HEK293 (cell line): Measurements from ENCODE around the gene NSMCE4A.

ENCODE experiments used
- CTCF ChIA-PET: fragments of 350-600 bp; formaldehyde crosslinking; extraction: SDS; loops from one replicate; lab custom pipeline; 2021; ENCODE audit warnings: antibody characterized with exemption; lab: Yijun Ruan, JAX
- POLR2A ChIA-PET: fragments of 300-600 bp; formaldehyde crosslinking; extraction: SDS; loops from one replicate; lab custom pipeline; 2020; ENCODE audit warnings: antibody characterized with exemption, inconsistent platforms; lab: Yijun Ruan, JAX
- H3K27ac ChIP-seq: fragments of 200-500 bp; sonication (Bioruptor generic); 2 replicates; pipeline ENCODE4 v1.5.1; 2014; ENCODE audit warnings: low read depth, low read length, control low read depth, inconsistent platforms; ENCODE audit errors: extremely low read depth
- H3K36me3 ChIP-seq, 2 experiments: fragments of 200-500 bp in 1 of 2; sonication (Bioruptor generic) in 1 of 2; 1 replicate in 1 of 2; 2 replicates in 1 of 2; pipeline ENCODE4 v1.5.1; 2014 to 2017; ENCODE audit warnings: inconsistent platforms in 2 of 2, low read length in 2 of 2; ENCODE audit not compliant: control insufficient read depth in 2 of 2, insufficient read depth in 1 of 2
- H3K4me1 ChIP-seq: fragments of 200-500 bp; sonication (Bioruptor generic); 2 replicates; pipeline ENCODE4 v1.5.1; 2014; ENCODE audit warnings: mild to moderate bottlenecking, low read length, inconsistent platforms; ENCODE audit not compliant: control insufficient read depth, insufficient read depth
- H3K4me3 ChIP-seq: 2 replicates; pipeline ENCODE4 v1.5.1; 2011; ENCODE audit warnings: low read depth, mild to moderate bottlenecking, control low read depth, low read length, moderate library complexity
- H3K9me3 ChIP-seq: fragments of 200-500 bp; sonication (Bioruptor generic); 2 replicates; pipeline ENCODE4 v1.5.1; 2014; ENCODE audit warnings: low read depth, low read length, inconsistent platforms; ENCODE audit not compliant: control insufficient read depth, insufficient read depth
- GLI4 ChIP-seq: fragments of 450-650 bp; formaldehyde crosslinking; IDR thresholded peaks from 2 replicates; pipeline ENCODE4 v1.5.1; 2016; ENCODE audit warnings: missing biosample characterization, missing genetic modification characterization
- GLIS1 ChIP-seq: fragments of 450-650 bp; formaldehyde crosslinking; IDR thresholded peaks from 2 replicates; pipeline ENCODE4 v1.5.1; 2016; ENCODE audit warnings: missing biosample characterization, missing genetic modification characterization
- GLIS2 ChIP-seq: fragments of 450-650 bp; formaldehyde crosslinking; IDR thresholded peaks from 2 replicates; pipeline ENCODE4 v1.5.1; 2016; ENCODE audit warnings: missing biosample characterization, missing genetic modification characterization
- MZF1 ChIP-seq: fragments of 450-650 bp; formaldehyde crosslinking; IDR thresholded peaks from 2 replicates; pipeline ENCODE4 v1.5.1; 2017; ENCODE audit warnings: missing biosample characterization, missing genetic modification characterization, borderline replicate concordance
- OVOL3 ChIP-seq: fragments of 450-650 bp; formaldehyde crosslinking; IDR thresholded peaks from 2 replicates; pipeline ENCODE4 v1.5.1; 2016; ENCODE audit warnings: missing biosample characterization, missing genetic modification characterization
- PRDM2 ChIP-seq: fragments of 450-650 bp; formaldehyde crosslinking; IDR thresholded peaks from 2 replicates; pipeline ENCODE4 v1.5.1; 2016; ENCODE audit warnings: missing biosample characterization, missing genetic modification characterization, borderline replicate concordance
- SCRT1 ChIP-seq: fragments of 450-650 bp; formaldehyde crosslinking; IDR thresholded peaks from 2 replicates; pipeline ENCODE4 v1.5.1; 2016; ENCODE audit warnings: missing biosample characterization, missing genetic modification characterization, borderline replicate concordance
- SP3 ChIP-seq: fragments of 450-650 bp; formaldehyde crosslinking; IDR thresholded peaks from 2 replicates; pipeline ENCODE4 v1.5.1; 2016; ENCODE audit warnings: missing biosample characterization, missing genetic modification characterization
- SP7 ChIP-seq: fragments of 450-650 bp; formaldehyde crosslinking; IDR thresholded peaks from 2 replicates; pipeline ENCODE4 v1.5.1; 2016; ENCODE audit warnings: missing biosample characterization, missing genetic modification characterization
- ZBTB17 ChIP-seq: fragments of 450-650 bp; formaldehyde crosslinking; IDR thresholded peaks from 2 replicates; pipeline ENCODE4 v1.5.1; 2016; ENCODE audit warnings: missing biosample characterization, missing genetic modification characterization
- ZBTB6 ChIP-seq: fragments of 450-650 bp; formaldehyde crosslinking; IDR thresholded peaks from 2 replicates; pipeline ENCODE4 v1.5.1; 2017; ENCODE audit warnings: missing biosample characterization, missing genetic modification characterization
- ZFHX2 ChIP-seq: fragments of 450-650 bp; formaldehyde crosslinking; conservative IDR thresholded peaks from 2 replicates; pipeline ENCODE4 v1.5.1; 2016; ENCODE audit warnings: missing biosample characterization, missing genetic modification characterization
- ZNF324 ChIP-seq: fragments of 450-650 bp; formaldehyde crosslinking; IDR thresholded peaks from 2 replicates; pipeline ENCODE4 v1.5.1; 2016; ENCODE audit warnings: missing biosample characterization, missing genetic modification characterization
- ZNF335 ChIP-seq: fragments of 450-650 bp; formaldehyde crosslinking; conservative IDR thresholded peaks from 2 replicates; pipeline ENCODE4 v1.5.1; 2016; ENCODE audit warnings: missing biosample characterization, missing genetic modification characterization
- ZNF366 ChIP-seq: fragments of 450-650 bp; formaldehyde crosslinking; conservative IDR thresholded peaks from 2 replicates; pipeline ENCODE4 v1.5.1; 2016; ENCODE audit warnings: missing biosample characterization, missing genetic modification characterization
- ZNF416 ChIP-seq: fragments of 450-650 bp; formaldehyde crosslinking; IDR thresholded peaks from 2 replicates; pipeline ENCODE4 v1.5.1; 2016; ENCODE audit warnings: missing biosample characterization, missing genetic modification characterization
- ZNF501 ChIP-seq: fragments of 450-650 bp; formaldehyde crosslinking; IDR thresholded peaks from 2 replicates; pipeline ENCODE4 v1.5.1; 2016; ENCODE audit warnings: missing biosample characterization, missing genetic modification characterization
- ZNF510 ChIP-seq: fragments of 450-650 bp; formaldehyde crosslinking; IDR thresholded peaks from 2 replicates; pipeline ENCODE4 v1.5.1; 2018; ENCODE audit warnings: mild to moderate bottlenecking, missing genetic modification characterization, missing biosample characterization; ENCODE audit not compliant: insufficient replicate concordance
- ZNF513 ChIP-seq: fragments of 450-650 bp; IDR thresholded peaks from 2 replicates; pipeline ENCODE4 v1.5.1; 2018; ENCODE audit warnings: missing biosample characterization, missing genetic modification characterization
- ZNF529 ChIP-seq: fragments of 450-650 bp; formaldehyde crosslinking; IDR thresholded peaks from 2 replicates; pipeline ENCODE4 v1.5.1; 2017; ENCODE audit warnings: missing genetic modification characterization, missing biosample characterization; ENCODE audit not compliant: insufficient replicate concordance
- ZNF555 ChIP-seq: fragments of 450-650 bp; formaldehyde crosslinking; conservative IDR thresholded peaks from 2 replicates; pipeline ENCODE4 v1.5.1; 2017; ENCODE audit warnings: missing biosample characterization, mild to moderate bottlenecking, missing genetic modification characterization, inconsistent platforms
- ZNF658 ChIP-seq: fragments of 450-650 bp; formaldehyde crosslinking; IDR thresholded peaks from 2 replicates; pipeline ENCODE4; 2016; ENCODE audit warnings: missing biosample characterization, missing genetic modification characterization
- ZNF660 ChIP-seq: fragments of 450-650 bp; IDR thresholded peaks from 2 replicates; pipeline ENCODE4 v1.5.1; 2018; ENCODE audit warnings: missing biosample characterization, mild to moderate bottlenecking, missing genetic modification characterization
- ZNF76 ChIP-seq: fragments of 450-650 bp; formaldehyde crosslinking; IDR thresholded peaks from 2 replicates; pipeline ENCODE4; 2016; ENCODE audit warnings: low read depth, missing biosample characterization, missing genetic modification characterization, borderline replicate concordance
- ZSCAN23 ChIP-seq: fragments of 450-650 bp; formaldehyde crosslinking; IDR thresholded peaks from 2 replicates; pipeline ENCODE4 v1.5.1; 2016; ENCODE audit warnings: missing biosample characterization, missing genetic modification characterization
- ZSCAN5A ChIP-seq: fragments of 450-650 bp; formaldehyde crosslinking; IDR thresholded peaks from 2 replicates; pipeline ENCODE4 v1.5.1; 2016; ENCODE audit warnings: missing biosample characterization, missing genetic modification characterization

NSMCE4A gene

GRCh38 chr10:121928528-121928884, 46.5 kb downstream of the NSMCE4A start (continued):
- TF ChIP-seq ZNF529 (tag by site-specific recombination) (no peak), SP7 (tag by site-specific recombination) (0 out of 2 replicates have a peak, but pooled peaks have one; percentile 10), ZFHX2 (tag by site-specific recombination) (peak; percentile 78; the same call in 1 of the 2 replicates), ZNF660 (tag by site-specific recombination) (no peak), SCRT1 (no peak)

- ChIA-PET CTCF (interaction anchor here (0.6 to 0.9 kb wide), 2 partner anchors 26 to 214 kb away, joined by 3 to 5 read pairs; no protein-coding TSS in a partner anchor), POLR2A (interaction anchor here (0.5 to 1.6 kb wide), 4 partner anchors 8 to 92 kb away, joined by 3 to 8 read pairs (median 4); partner anchors contain the start of gene NSMCE4A)
- Histone ChIP-seq H3K4me3 (peak within 1 kb of the TSS; percentile 82), H3K4me1 (peaks cover 8% of the 10 kb centered on the region; the same call in 1 of the 2 replicates), H3K9me3 (no peaks in the 10 kb centered on the region), H3K36me3 (peaks cover 4 to 6% of the 10 kb centered on the region in 2 experiments), H3K27ac (peak within 1 kb of the TSS; percentile 96)
- TF ChIP-seq ZNF324 (tag by site-specific recombination) (peak; percentile 78), ZBTB6 (tag by site-specific recombination) (peak; percentile 86), OVOL3 (tag by site-specific recombination) (peak; percentile 57; the same call in 1 of the 2 replicates), ZSCAN5A (tag by site-specific recombination) (peak; percentile 62; the same call in 1 of the 2 replicates), ZNF501 (tag by site-specific recombination) (peak; percentile 87), ZNF335 (tag by site-specific recombination) (peak; percentile 53), MZF1 (tag by site-specific recombination) (no peak), GLI4 (no peak), GLIS2 (peak; percentile 12), SP3 (tag by site-specific recombination) (peak; percentile 66), ZNF513 (tag by site-specific recombination) (no peak), ZNF510 (no peak), ZNF555 (tag by site-specific recombination) (no peak), ZSCAN23 (tag by site-specific recombination) (no peak), ZNF658 (tag by site-specific recombination) (no peak), ZBTB17 (tag by site-specific recombination) (peak; percentile 81), ZNF366 (tag by site-specific recombination) (peak; percentile 86), ZNF416 (tag by site-specific recombination) (no peak), PRDM2 (tag by site-specific recombination) (no peak), GLIS1 (tag by site-specific recombination) (peak; percentile 41; the same call in 1 of the 2 replicates), ZNF76 (peak; percentile 87)
Measured at GRCh38 chr10:121927841-121928527, 47.0 kb downstream of the NSMCE4A start, which contains the start of gene ATE1. Gene ATE1 (minus strand): TSS chr10:121928031. CDS start chr10:121927949, 82 bp downstream.
